GM21529 (cell line): Measurements from ENCODE around the gene MTIF2.
"Not testable (repeated sequence)": the region's sequence is repeated elsewhere in the genome, so short reads cannot be mapped to it uniquely, and the experiment has no call there.

Source experiments
- ATAC-seq: cut with Tn5 transposase; IDR thresholded peaks from one replicate; pipeline ENCODE4 v1.9.1; 2021; ENCODE audit not compliant: unreplicated experiment

Gene MTIF2

GRCh38 chr2:55242617-55243016 is 26.4 kb downstream of the MTIF2 start:
- no peak for ATAC-seq

GRCh38 chr2:55241582-55241981 is 27.4 kb downstream of the MTIF2 start:
- ATAC-seq = not testable (repeated sequence)

GRCh38 chr2:55239656-55240222 is 29.3 kb downstream of the MTIF2 start:
- no peak for ATAC-seq

- no peak for ATAC-seq
These were observed 32.0 kb downstream of the MTIF2 start for GRCh38 chr2:55236992-55237543.

GRCh38 chr2:55235724-55236538 is 33.1 kb downstream of the MTIF2 start:
- no peak for ATAC-seq

- no peak for ATAC-seq
These were observed 35.4 kb downstream of the MTIF2 start for GRCh38 chr2:55233658-55233940.

GRCh38 chr2:55232863-55233657 is 36.0 kb downstream of the MTIF2 start:
- ATAC-seq = peak; percentile 15

- ATAC-seq = peak; percentile 92
These were observed 36.8 kb downstream of the MTIF2 start, which contains the start of the genes CLHC1 and RPS27A for GRCh38 chr2:55232084-55232862. Gene CLHC1 (minus strand): TSS chr2:55232293. CDS start chr2:55222411, 9,882 bp downstream. Gene RPS27A (plus strand): TSS chr2:55232688. CDS start chr2:55232825, 137 bp downstream.

- peak; percentile 3 for ATAC-seq
These were observed 37.4 kb downstream of the MTIF2 start for GRCh38 chr2:55231546-55232083.

GRCh38 chr2:55230551-55230950 is 38.5 kb downstream of the MTIF2 start:
- no peak for ATAC-seq

GRCh38 chr2:55229221-55229620 is 39.8 kb downstream of the MTIF2 start:
- ATAC-seq = no peak

- ATAC-seq = no peak
These were observed 40.8 kb downstream of the MTIF2 start for GRCh38 chr2:55228226-55228563.

- ATAC-seq = not testable (repeated sequence)
These were observed 41.4 kb downstream of the MTIF2 start for GRCh38 chr2:55227437-55228225.

- no peak for ATAC-seq
These were observed 43.5 kb downstream of the MTIF2 start for GRCh38 chr2:55225481-55226020.

- ATAC-seq = no peak
These were observed 44.2 kb downstream of the MTIF2 start for GRCh38 chr2:55224761-55225261.

GRCh38 chr2:55223958-55224760 is 44.9 kb downstream of the MTIF2 start:
- no peak for ATAC-seq

- ATAC-seq = no peak
These were observed 55.2 kb downstream of the MTIF2 start for GRCh38 chr2:55213822-55214221.

- ATAC-seq = no peak
These were observed 64.1 kb downstream of the MTIF2 start for GRCh38 chr2:55204950-55205349.
